Immature natural killer cell (primary cell): ENCODE measurements around the gene CD86. TPM values are rescaled to one million over a fixed set of nuclear protein-coding genes. Genes with fewer than 3 reads are reported as not detected.

ENCODE experiments used
- DNase-seq, 3 donors: peaks; one replicate each; pipeline ENCODE4 v3.0.0; 2022; ENCODE audit warnings: mixed read lengths in 1 of 3
- H3K27ac Mint-ChIP-seq, 6 donors: one replicate each; pipeline ENCODE4 v1.8.0; 2020; ENCODE audit warnings: mixed read lengths in 6 of 6, mild to moderate bottlenecking in 5 of 6, inconsistent platforms in 4 of 6, moderate library complexity in 3 of 6
- H3K27me3 Mint-ChIP-seq, 3 donors: one replicate each; pipeline ENCODE4 v1.8.0; 2020 to 2021; ENCODE audit warnings: low read depth in 3 of 3, mild to moderate bottlenecking in 3 of 3, mixed read lengths in 3 of 3, moderate library complexity in 3 of 3, inconsistent platforms in 1 of 3
- H3K36me3 Mint-ChIP-seq, 3 donors: one replicate each; pipeline ENCODE4 v1.8.0; 2020; ENCODE audit warnings: mixed read lengths in 3 of 3, inconsistent platforms in 2 of 3, mild to moderate bottlenecking in 2 of 3
- H3K4me1 Mint-ChIP-seq, 2 donors: one replicate each; pipeline ENCODE4 v1.8.0; 2020; ENCODE audit warnings: inconsistent platforms in 2 of 2, mild to moderate bottlenecking in 2 of 2, mixed read lengths in 2 of 2, moderate library complexity in 1 of 2
- H3K4me3 Mint-ChIP-seq, 5 donors: one replicate each; pipeline ENCODE4 v1.8.0; 2020; ENCODE audit warnings: mild to moderate bottlenecking in 5 of 5, mixed read lengths in 5 of 5, inconsistent platforms in 3 of 5, moderate library complexity in 3 of 5
- H3K9me3 Mint-ChIP-seq, 6 donors: one replicate each; pipeline ENCODE4 v1.8.0; 2020; ENCODE audit warnings: mild to moderate bottlenecking in 6 of 6, mixed read lengths in 6 of 6, inconsistent platforms in 4 of 6, moderate library complexity in 3 of 6
- polyA plus RNA-seq, 3 donors: library from polyadenylated mRNA; unstranded; fragments of 300-500 nt; fragmentation: Illumina TruSeq; gene quantifications; one replicate each; pipeline ENCODE4 v1.2.3, GENCODE V29; 2021

CD86 gene
- polyA plus RNA-seq, 3 donors from 2014 or later = 1.1 to 7.4 (median 6.2) TPM

DNA sequence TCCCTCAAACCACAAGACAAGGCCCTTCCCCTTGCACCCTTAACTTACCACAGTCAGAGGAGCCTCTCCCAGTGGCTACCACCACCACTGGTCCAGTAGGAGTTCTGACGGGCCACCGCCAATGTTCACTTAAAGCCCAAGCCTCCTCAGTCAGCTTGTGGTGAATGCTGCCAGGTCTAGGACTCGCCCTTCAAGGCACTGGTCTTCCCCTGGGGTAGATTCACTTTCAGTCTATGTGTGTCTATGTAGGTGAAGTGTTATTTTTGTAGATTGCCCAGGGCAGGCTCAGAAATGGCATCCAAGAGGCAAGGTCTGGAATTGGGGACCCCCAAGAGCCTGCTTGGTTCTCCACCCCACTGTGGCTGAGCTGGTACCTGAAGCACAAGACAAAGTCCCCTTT is 112.9 kb downstream of the CD86 start:
- Mint-ChIP-seq H3K36me3 (no peaks in the 10 kb centered on the region), H3K4me3 (no peak overlapping the region), H3K4me1 (no peaks in the 10 kb centered on the region), H3K9me3 (peaks cover 0 to 12% (median 3%) of the 10 kb centered on the region in 6 donors), H3K27me3 (peaks cover 2 to 5% (median 2%) of the 10 kb centered on the region in 3 donors), H3K27ac (no peak overlapping the region)
- DNase-seq = no peak

DNA sequence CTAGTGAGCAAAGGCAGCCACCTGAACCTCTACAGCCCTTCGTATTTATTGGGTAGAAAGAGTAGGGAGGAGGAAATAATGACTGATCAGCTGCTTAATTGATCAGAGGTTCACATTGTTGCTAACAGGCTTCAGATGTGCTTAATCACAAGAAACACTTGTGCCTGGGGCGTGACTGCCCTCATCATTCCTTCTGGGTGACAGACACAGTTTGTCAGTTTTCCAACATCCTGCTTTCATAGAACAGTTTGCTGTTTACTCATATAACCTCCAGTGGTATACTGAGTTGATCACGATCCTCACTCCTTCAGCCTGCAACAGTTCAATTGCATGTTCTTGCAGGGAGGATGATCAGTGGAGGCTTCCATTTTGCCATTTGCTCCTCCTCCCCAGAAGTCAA is 114.7 kb downstream of the CD86 start:
- no peaks in the 10 kb centered on the region for H3K36me3 Mint-ChIP-seq
- no peak for DNase-seq
- H3K4me3 Mint-ChIP-seq = no peak overlapping the region
- H3K27ac Mint-ChIP-seq = no peak overlapping the region
- peaks cover 2 to 5% (median 4%) of the 10 kb centered on the region in 3 donors for H3K27me3 Mint-ChIP-seq
- no peaks in the 10 kb centered on the region for H3K4me1 Mint-ChIP-seq
- H3K9me3 Mint-ChIP-seq = peaks cover 0 to 12% (median 3%) of the 10 kb centered on the region in 6 donors

Other genes starting within 250 kb of the CD86 start
- gene IQCB1, start 220.3 kb upstream of the CD86 start, polyA plus RNA-seq = 10 to 100 TPM; 10.8 to 17.4 (median 11.5) TPM
- gene EAF2, start 220.2 kb upstream of the CD86 start, polyA plus RNA-seq = 10 to 100 TPM in 2 of 3 donors, 1 to 10 TPM in 1; 9.2 to 18.9 (median 14.3) TPM
- gene SLC15A2, start 161.0 kb upstream of the CD86 start, polyA plus RNA-seq = under 1 TPM in 2 of 3 donors, not detected in 1; 0.27 to 0.28 TPM
- not detected for gene ILDR1, start 33.1 kb upstream of the CD86 start, polyA plus RNA-seq
- not detected for gene CASR, start 128.3 kb downstream of the CD86 start, polyA plus RNA-seq